SK-N-SH (cell line): ENCODE results near the gene THSD4. TPM values are rescaled to one million over a fixed set of nuclear protein-coding genes. Genes with fewer than 3 reads are reported as not detected.

ENCODE experiments used
- CTCF ChIA-PET: fragments of 300-600, 350-600 bp; formaldehyde crosslinking; extraction: SDS; loops from one replicate; lab custom pipeline; 2021; lab: Yijun Ruan, JAX
- POLR2A ChIA-PET: fragments of 350-600 bp; sonication (Branson Sonifier 250); formaldehyde crosslinking; extraction: SDS; loops from one replicate; lab custom pipeline; 2020; ENCODE audit warnings: antibody characterized with exemption, inconsistent platforms; lab: Yijun Ruan, JAX
- DNase-seq: peaks from one replicate; pipeline ENCODE4 v3.0.0; 2012
- H2AFZ ChIP-seq: fragments of 200-600 bp; sonication (generic); 2 replicates; pipeline ENCODE4 v1.8.1; 2016; ENCODE audit warnings: antibody characterized with exemption, mild to moderate bottlenecking, low read depth
- H3F3A ChIP-seq: fragments of 200-600 bp; sonication (generic); replicated peaks from 2 replicates; pipeline ENCODE3; 2016; ENCODE audit warnings: antibody characterized with exemption, mild to moderate bottlenecking; ENCODE audit not compliant: insufficient read depth
- H3K27ac ChIP-seq, 2 experiments: fragments of 200-500 bp in 1 of 2; fragments of 200-600 bp in 1 of 2; sonication (Bioruptor generic) in 1 of 2; sonication (generic), shearing (Covaris generic) in 1 of 2; 2 replicates each; pipeline versions ENCODE4 v1.5.1 to v1.6.1; 2014 to 2016; ENCODE audit warnings: low read depth in 2 of 2, inconsistent platforms in 1 of 2, low read length in 1 of 2, mild to moderate bottlenecking in 1 of 2, mixed read lengths in 1 of 2
- H3K27me3 ChIP-seq: fragments of 200-600 bp; sonication (generic), shearing (Covaris generic); 2 replicates; pipeline ENCODE4 v1.6.1; 2016; ENCODE audit warnings: mixed run types; ENCODE audit not compliant: insufficient read depth
- H3K36me3 ChIP-seq, 2 experiments: fragments of 200-500 bp in 1 of 2; fragments of 200-600 bp in 1 of 2; sonication (Bioruptor generic) in 1 of 2; sonication (generic) in 1 of 2; replicated peaks in 1 of 2; 2 replicates each; pipeline versions ENCODE3 to v1.5.1; 2014 to 2016; ENCODE audit warnings: low read length in 1 of 2, mild to moderate bottlenecking in 1 of 2; ENCODE audit not compliant: insufficient read depth in 2 of 2, control insufficient read depth in 1 of 2
- H3K4me1 ChIP-seq, 2 experiments: fragments of 200-500 bp in 1 of 2; fragments of 200-600 bp in 1 of 2; sonication (Bioruptor generic) in 1 of 2; sonication (generic), shearing (Covaris generic) in 1 of 2; 2 replicates each; pipeline versions ENCODE4 v1.5.1 to v1.6.1; 2014 to 2016; ENCODE audit warnings: low read depth in 1 of 2, low read length in 1 of 2, mixed run types in 1 of 2; ENCODE audit not compliant: insufficient read depth in 2 of 2, control insufficient read depth in 1 of 2
- H3K4me2 ChIP-seq: fragments of 200-600 bp; sonication (generic), shearing (Covaris generic); 2 replicates; pipeline ENCODE4 v1.6.1; 2017; ENCODE audit warnings: mixed run types
- H3K4me3 ChIP-seq, 2 experiments: fragments of 200-500 bp in 1 of 2; fragments of 200-600 bp in 1 of 2; sonication (Bioruptor generic) in 1 of 2; sonication (generic), shearing (Covaris generic) in 1 of 2; 2 replicates each; pipeline versions ENCODE4 v1.5.1 to v1.8.1; 2014 to 2016; ENCODE audit warnings: low read depth in 2 of 2, inconsistent platforms in 1 of 2, low read length in 1 of 2, mild to moderate bottlenecking in 1 of 2, mixed read lengths in 1 of 2, moderate library complexity in 1 of 2
- H3K79me2 ChIP-seq: fragments of 200-600 bp; sonication (generic); 2 replicates; pipeline ENCODE4 v1.8.1; 2017; ENCODE audit warnings: mild to moderate bottlenecking; ENCODE audit not compliant: insufficient read depth
- H3K9ac ChIP-seq: fragments of 200-600 bp; sonication (generic); 2 replicates; pipeline ENCODE4 v1.6.1; 2017; ENCODE audit warnings: mixed run types
- H3K9me2 ChIP-seq: fragments of 200-600 bp; sonication (generic); 2 replicates; pipeline ENCODE4 v1.6.1; 2017; ENCODE audit warnings: mixed run types
- H3K9me3 ChIP-seq: fragments of 200-600 bp; sonication (generic); 2 replicates; pipeline ENCODE4 v1.6.1; 2017; ENCODE audit warnings: mixed run types, mild to moderate bottlenecking, moderate library complexity
- H4K20me1 ChIP-seq: fragments of 200-600 bp; sonication (generic); 2 replicates; pipeline ENCODE4 v1.6.1; 2017; ENCODE audit warnings: mild to moderate bottlenecking, mixed run types; ENCODE audit not compliant: insufficient read depth
- EP300 ChIP-seq, 2 experiments: IDR thresholded peaks; 2 replicates each; pipeline versions ENCODE4 v1.4.0 to v1.6.1; 2012; ENCODE audit warnings: borderline replicate concordance in 1 of 2, low read depth in 1 of 2, low read length in 1 of 2
- FOXJ3 ChIP-seq: sonication (generic); formaldehyde crosslinking; IDR thresholded peaks from 2 replicates; pipeline ENCODE4 v1.5.1; 2020; ENCODE audit warnings: mild to moderate bottlenecking, missing genetic modification reagents
- GATA2 ChIP-seq: sonication (generic); formaldehyde crosslinking; IDR thresholded peaks from 2 replicates; pipeline ENCODE4 v1.5.0; 2020; ENCODE audit warnings: mild to moderate bottlenecking, missing genetic modification reagents
- IRF3 ChIP-seq: fragments of 150-350 bp; IDR thresholded peaks from 2 replicates; pipeline ENCODE4 v1.6.1; 2016; ENCODE audit warnings: mild to moderate bottlenecking, low read depth, low read length
- JUND ChIP-seq: IDR thresholded peaks from 2 replicates; pipeline ENCODE4 v1.4.0; 2012
- MAX ChIP-seq: IDR thresholded peaks from 2 replicates; pipeline ENCODE4 v1.4.0; 2012; ENCODE audit warnings: low read depth
- PBX3 ChIP-seq: IDR thresholded peaks from 2 replicates; pipeline ENCODE4; 2012
- RAD21 ChIP-seq: IDR thresholded peaks from 2 replicates; pipeline ENCODE4 v1.6.1; 2012; ENCODE audit warnings: mild to moderate bottlenecking, low read length
- RCOR1 ChIP-seq: fragments of 150-350 bp; IDR thresholded peaks from 2 replicates; pipeline ENCODE4 v1.6.1; 2017; ENCODE audit warnings: antibody characterized with exemption, low read length
- REST ChIP-seq: IDR thresholded peaks from 2 replicates; pipeline ENCODE4 v1.6.1; 2012; ENCODE audit warnings: mild to moderate bottlenecking, low read depth, low read length, moderate library complexity
- RFX5 ChIP-seq: IDR thresholded peaks from 2 replicates; pipeline ENCODE4 v1.6.1; 2012; ENCODE audit warnings: mild to moderate bottlenecking, improper control_type of control experiment, low read length
- RXRA ChIP-seq: IDR thresholded peaks from 2 replicates; pipeline ENCODE4 v1.4.0; 2012; ENCODE audit warnings: low read depth, mild to moderate bottlenecking, borderline replicate concordance
- SMC3 ChIP-seq: IDR thresholded peaks from 2 replicates; pipeline ENCODE4 v1.6.1; 2012; ENCODE audit warnings: low read depth, low read length, improper control_type of control experiment
- TAF1 ChIP-seq: IDR thresholded peaks from 2 replicates; pipeline ENCODE4 v1.6.1; 2012; ENCODE audit warnings: low read depth, mild to moderate bottlenecking, low read length, moderate library complexity, borderline replicate concordance
- TCF12 ChIP-seq: IDR thresholded peaks from 2 replicates; pipeline ENCODE4 v1.4.0; 2012
- USF1 ChIP-seq: IDR thresholded peaks from 2 replicates; pipeline ENCODE4 v1.4.0; 2012; ENCODE audit warnings: low read depth, borderline replicate concordance
- WGBS: methylation state at CpG from one replicate; pipeline ENCODE4 v1.1.6; 2017; ENCODE audit warnings: low lambda C conversion rate; 5-methylcytosine and 5-hydroxymethylcytosine counted together
- polyA plus RNA-seq, 3 experiments: library from polyadenylated mRNA; depleted of rRNA; stranded (reverse); fragments of >200 nt; gene quantifications; 2 replicates each; pipeline ENCODE4 v1.2.3, GENCODE V29; 2012
- TF ChIP-seq, protein P1 (sequence below): fragments of 200-600 bp; sonication (generic); IDR thresholded peaks from 2 replicates; pipeline ENCODE4 v1.6.1; 2017; ENCODE audit warnings: antibody characterized with exemption, mild to moderate bottlenecking, moderate library complexity

THSD4 gene
- polyA plus RNA-seq, 1 of the 3 experiments (the other 2 are of a cell fraction): 79.1 TPM

DNA sequence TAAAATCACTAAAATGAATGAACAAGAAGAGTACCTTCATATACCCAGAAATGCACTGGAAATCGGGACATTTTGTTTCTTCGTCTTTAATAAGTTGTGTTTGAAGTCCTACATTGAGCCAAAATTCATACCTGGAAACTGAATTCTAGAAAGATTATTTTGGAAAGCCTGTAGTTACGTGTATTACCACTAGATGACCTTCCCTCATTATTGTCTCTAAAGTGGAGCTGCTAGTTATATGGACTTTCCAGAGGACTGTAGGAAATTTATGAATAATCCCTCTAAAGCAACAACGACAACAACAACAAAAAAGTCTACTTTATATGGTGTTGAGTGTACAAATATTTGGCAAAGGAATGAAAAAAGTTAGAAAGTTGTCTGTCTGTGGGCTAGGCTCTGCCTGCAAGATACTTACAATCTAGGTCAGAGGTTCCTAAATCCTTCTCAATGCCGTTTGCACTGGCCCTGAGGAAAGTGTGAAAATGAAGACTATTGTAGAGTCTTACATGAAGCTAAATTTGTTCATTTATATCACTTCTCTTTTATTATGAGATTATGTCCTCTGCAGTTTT is 460.3 kb downstream of the THSD4 start:
- TF ChIP-seq MAX (no peak), REST (no peak), RAD21 (peak; percentile 81), TAF1 (no peak), EP300 (IDR thresholded peaks at IDR 0.05; ENCODE audit: borderline replicate concordance in 1 of 2, low read depth in 1 of 2, low read length in 1 of 2) (no peak), RXRA (no peak), SMC3 (peak; percentile 56), PBX3 (no peak), RCOR1 (no peak), FOXJ3 (CRISPR knock-in tag) (no peak), RFX5 (no peak), USF1 (no peak), TCF12 (no peak), IRF3 (no peak), GATA2 (no peak), JUND (no peak)
- TF ChIP-seq, protein P1, sequence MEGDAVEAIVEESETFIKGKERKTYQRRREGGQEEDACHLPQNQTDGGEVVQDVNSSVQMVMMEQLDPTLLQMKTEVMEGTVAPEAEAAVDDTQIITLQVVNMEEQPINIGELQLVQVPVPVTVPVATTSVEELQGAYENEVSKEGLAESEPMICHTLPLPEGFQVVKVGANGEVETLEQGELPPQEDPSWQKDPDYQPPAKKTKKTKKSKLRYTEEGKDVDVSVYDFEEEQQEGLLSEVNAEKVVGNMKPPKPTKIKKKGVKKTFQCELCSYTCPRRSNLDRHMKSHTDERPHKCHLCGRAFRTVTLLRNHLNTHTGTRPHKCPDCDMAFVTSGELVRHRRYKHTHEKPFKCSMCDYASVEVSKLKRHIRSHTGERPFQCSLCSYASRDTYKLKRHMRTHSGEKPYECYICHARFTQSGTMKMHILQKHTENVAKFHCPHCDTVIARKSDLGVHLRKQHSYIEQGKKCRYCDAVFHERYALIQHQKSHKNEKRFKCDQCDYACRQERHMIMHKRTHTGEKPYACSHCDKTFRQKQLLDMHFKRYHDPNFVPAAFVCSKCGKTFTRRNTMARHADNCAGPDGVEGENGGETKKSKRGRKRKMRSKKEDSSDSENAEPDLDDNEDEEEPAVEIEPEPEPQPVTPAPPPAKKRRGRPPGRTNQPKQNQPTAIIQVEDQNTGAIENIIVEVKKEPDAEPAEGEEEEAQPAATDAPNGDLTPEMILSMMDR: peak; percentile 65
- Histone ChIP-seq H3K27me3 (no peaks in the 10 kb centered on the region), H3K4me1 (no peaks in the 10 kb centered on the region), H3K79me2 (no peaks in the 10 kb centered on the region; the same call in 1 of the 2 replicates), H3K4me3 (no peak overlapping the region), H3K27ac (no peak overlapping the region), H3K9me3 (no peaks in the 10 kb centered on the region), H3F3A (peaks cover 15% of the 10 kb centered on the region), H3K36me3 (no peaks in the 10 kb centered on the region), H4K20me1 (no peaks in the 10 kb centered on the region; the same call in 1 of the 2 replicates), H2AFZ (no peak overlapping the region), H3K9ac (no peak overlapping the region), H3K9me2 (no peaks in the 10 kb centered on the region), H3K4me2 (no peak overlapping the region)
- 45% methylated on average over 5 of the region's 5 CpGs for WGBS
- ChIA-PET POLR2A (no interaction called here), CTCF (interaction anchor here (0.6 to 6.4 kb wide), 44 partner anchors 9 to 587 kb away, joined by 3 to 58 read pairs (median 4); no protein-coding TSS in a partner anchor)
- peak; percentile 36 for DNase-seq
